Sciatic nerve (tissue), 2 donors: ENCODE measurements around the gene CLDN4. TPM values are rescaled to one million over a fixed set of nuclear protein-coding genes. Genes with fewer than 3 reads are reported as not detected.

Experiments used
- ATAC-seq: fragments of 200-7000 bp; cut with Tn5 transposase; one replicate; pipeline ENCODE4 v1.9.1; 2020; ENCODE audit warnings: mild to moderate bottlenecking, moderate library complexity
- DNase-seq: peaks from one replicate; pipeline ENCODE4 v3.0.0-alpha.2; 2020; ENCODE audit warnings: low spot score
- intact Hi-C: fragments of 100-400 bp; cut with DNase I; formaldehyde crosslinking; loops from one replicate; pipeline ENCODE4 v1.14.2; 2022
- total RNA-seq: library from RNA; stranded (reverse); fragmentation: NEBNext Ultra II Directional; extraction: Animal tissue kit (Norgen Biotek cat#: 25700); gene quantifications from one replicate; pipeline ENCODE4 v1.2.1, GENCODE V29; 2021
- donor health status: DM: no; HTN: no; CAD: no.
- donor health status: DM: no; HTN: no; CAD: no.

CLDN4 gene
- total RNA-seq, 1 donor from 2014 or later: 0.85 TPM

DNA sequence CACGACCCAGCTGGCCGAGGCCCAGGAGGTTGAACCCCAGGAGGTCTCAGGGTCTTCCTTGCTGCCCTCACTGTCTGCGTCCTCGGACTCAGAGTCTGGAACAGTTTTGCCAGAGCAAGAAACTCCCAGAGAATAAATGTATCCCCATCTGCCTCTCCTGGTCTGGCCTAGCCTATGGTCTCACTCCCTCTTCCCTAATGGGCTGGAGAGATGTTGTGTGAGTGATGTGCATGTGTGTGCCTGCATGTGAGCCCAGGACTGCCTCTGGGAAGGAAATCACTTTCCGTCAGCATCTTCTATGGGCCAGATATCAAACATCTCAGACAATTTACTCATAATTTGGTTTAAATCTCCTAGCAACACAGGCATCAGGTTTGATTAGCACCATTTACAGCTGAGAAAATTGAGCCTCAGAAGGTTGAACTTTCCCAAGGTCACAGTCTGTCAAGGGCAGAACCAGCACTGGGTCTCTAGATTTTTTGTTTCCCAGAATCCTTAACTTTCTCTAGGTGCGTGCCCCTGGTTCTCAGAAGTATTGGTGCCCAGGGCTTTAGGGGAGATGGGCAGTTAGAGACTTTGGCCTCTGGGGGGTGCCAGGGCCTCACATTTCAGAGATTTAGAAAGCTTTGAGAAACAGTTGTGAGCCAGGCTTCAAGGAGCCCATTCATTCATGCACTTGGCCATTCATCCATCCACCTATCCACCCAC, 35.1 kb downstream of the CLDN4 start:
- DNase-seq (no peak), ATAC-seq (peak; percentile 78)
- intact Hi-C loops: no loop called here

GRCh38 chr7:73866446-73866767, 35.6 kb downstream of the CLDN4 start:
- intact Hi-C loops: no loop called here
- DNase-seq: no peak

GRCh38 chr7:73869011-73869798, 38.4 kb downstream of the CLDN4 start:
- ATAC-seq: no peak
- intact Hi-C loops: no loop called here
- DNase-seq: no peak

More at GRCh38 chr7:73866446-73866767, 35.6 kb downstream of the CLDN4 start:
- no peak for ATAC-seq

DNA sequence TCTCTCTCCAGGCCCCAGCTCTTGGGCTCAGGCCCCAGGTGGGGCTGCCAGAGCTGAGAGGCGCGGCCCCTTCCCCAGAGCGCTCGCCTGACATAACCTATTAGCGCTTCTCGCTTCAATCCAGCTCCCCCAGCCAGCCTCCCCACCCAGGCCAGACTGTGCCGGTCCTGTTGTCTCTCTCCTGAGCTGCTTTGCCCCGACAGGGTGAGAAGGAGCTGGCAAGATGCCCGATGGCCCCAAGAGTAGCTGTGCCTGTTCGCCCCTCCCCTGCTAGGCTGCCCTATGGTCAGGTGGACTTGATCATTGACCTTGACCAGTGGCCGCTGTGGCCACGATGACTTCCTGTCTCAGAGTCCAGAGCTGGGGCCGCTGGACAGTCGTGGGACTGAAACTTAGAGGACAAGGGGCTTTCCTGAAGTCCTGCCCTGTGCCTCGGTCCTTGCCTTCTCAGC, 39.3 kb downstream of the CLDN4 start:
- intact Hi-C loops: no loop called here
- DNase-seq (no peak), ATAC-seq (no peak)

DNA sequence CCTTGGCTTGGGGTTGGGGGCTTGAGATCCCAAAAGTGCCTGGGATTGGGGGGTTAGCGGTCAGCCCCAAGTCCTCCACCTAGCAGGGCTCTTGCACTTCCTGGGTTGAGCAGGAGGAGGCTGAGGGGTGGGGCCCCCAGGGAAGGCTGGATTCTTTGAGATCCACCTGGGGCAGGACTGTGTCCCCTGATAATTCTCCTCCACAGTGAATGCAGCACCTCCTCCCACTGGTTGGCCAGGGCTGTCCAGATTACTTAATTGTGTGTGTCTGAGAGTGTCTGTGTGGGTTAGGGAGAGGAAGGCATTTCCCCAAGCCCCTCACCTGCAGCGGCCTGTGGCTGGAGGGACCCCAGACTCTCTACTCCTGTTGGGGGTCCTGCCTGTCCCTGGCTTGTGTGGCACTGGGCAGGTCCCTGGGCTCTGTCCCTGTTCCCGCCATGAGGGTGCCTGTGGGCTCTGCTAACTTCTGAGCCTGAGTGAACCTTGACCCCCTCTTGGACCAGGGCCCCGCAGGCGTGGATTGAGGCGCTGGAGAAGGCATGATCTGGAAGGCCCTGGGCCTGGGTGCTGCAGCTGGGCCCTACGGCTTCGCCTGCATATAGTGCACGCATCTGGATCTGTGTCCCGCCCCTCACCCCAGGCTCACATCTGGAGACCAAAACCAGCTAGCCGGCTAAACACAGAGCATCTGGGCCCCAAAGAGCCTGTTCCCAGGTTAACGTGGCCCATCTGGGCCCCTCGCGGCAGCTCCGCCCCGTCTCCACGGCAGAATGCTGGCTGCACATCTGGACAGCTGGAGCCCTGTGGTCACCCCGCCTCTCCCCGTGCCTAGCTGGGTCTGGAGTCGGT, 40.6 kb downstream of the CLDN4 start:
- no peak for DNase-seq

GRCh38 chr7:73872056-73872908, 41.5 kb downstream of the CLDN4 start:
- intact Hi-C loops: no loop called here
- peak; percentile 6 for ATAC-seq

More for the DNA sequence above, 40.6 kb downstream of the CLDN4 start:
- peak; percentile 73 for ATAC-seq
- intact Hi-C loops: no loop called here

DNA sequence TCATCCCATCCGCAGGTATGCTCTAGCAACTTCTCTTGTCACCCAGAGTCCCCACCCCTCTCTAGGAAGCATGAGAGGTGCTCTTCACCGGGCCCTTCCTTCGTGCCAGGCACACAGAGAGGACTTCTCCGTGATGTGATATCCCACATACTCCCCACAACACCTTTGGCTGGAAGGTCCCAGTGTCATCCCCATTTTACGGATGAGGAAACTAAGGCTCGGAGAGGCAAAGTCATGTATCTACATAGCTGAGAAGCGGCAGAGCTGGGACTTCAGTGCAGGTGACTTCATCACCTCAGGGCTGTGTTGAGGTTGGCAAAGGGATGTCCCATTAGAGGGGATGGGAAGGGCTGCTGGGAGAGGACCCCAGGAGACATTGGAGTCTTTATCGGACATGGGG, 45.6 kb downstream of the CLDN4 start:
- no peak for ATAC-seq
- intact Hi-C loops: no loop called here
- DNase-seq: no peak

More at GRCh38 chr7:73872056-73872908, 41.5 kb downstream of the CLDN4 start:
- DNase-seq: no peak

- DNase-seq (no peak), ATAC-seq (no peak)
- intact Hi-C loops: no loop called here
Observed at GRCh38 chr7:73876973-73877372, 46.2 kb downstream of the CLDN4 start.

DNA sequence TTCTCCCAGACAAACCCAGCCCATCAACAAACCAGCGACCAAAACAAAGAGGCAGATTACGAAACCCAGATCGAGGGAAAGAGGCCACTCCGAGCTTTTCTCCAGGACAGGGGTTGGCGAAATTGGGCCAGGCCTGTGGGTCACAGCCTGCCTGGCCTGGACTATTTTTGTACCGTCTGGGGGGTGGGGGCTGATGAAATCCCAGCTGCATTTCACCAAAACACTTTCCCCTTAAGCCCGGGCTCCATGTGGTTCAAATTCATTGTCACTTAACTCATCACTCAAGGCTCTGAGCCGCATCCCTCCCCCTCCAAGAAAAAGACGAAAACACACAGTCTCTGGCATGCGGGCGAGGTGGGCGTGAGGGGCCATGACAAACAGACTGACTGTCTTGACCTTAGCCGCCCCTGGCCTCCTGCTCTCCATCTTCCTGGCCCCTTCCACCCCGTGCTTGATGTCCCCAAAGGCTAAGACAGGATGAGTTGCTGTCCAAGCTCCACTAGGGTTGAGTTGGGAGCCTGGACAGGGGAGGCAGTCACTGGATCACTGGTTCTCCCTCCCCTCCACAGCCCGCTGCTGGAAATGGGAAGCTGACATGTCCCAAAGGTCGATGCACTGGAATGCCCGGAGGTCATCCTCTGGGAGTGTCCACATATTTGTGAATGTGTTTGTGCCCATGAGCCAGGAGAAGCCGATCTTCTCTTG, 49.3 kb downstream of the CLDN4 start:
- ATAC-seq: peak; percentile 75
- intact Hi-C loops: loop anchor here (10.0 kb wide), 1 partner anchor 145 kb away; the partner anchor contains the start of gene ELN
- DNase-seq: no peak

- DNase-seq: no peak
- peak; percentile 17 for ATAC-seq
- intact Hi-C loops: loop anchor here (10.0 kb wide), 1 partner anchor 144 kb away; the partner anchor contains the start of gene ELN
Observed at GRCh38 chr7:73880755-73881328, 50.0 kb downstream of the CLDN4 start.

DNA sequence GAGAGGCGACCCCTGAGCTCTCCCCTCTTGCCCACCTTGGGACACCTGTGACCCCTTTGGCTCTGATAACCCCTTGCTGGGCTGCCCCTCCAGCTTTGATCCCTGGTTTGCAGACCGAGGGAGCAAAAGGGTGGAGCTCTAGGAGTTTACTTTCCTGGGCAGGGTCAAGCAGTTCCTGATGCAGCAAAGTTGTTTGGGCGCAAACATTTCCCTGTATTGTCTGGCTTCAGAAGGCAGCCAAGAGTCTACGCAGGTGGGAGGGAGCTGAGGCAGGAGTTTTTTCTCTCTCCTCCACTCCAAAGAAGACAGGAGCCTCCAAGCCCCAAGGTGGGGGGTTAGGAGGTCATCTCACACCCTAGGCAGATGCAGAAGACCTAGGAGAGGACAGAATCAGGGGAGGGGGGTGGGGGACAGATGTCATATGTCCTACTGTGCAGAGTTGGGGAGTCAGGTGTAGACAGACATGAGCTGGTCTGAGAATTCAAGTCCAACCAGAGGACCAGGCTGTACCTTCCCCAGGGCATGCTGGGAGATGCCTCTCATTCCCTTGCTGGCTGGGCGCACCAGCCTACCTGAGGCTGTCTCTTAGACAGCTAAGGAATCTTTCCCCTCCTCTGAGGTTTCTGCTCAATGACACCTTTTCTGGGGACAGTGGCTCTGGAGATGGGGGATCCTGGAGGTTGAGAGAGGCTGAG, 50.7 kb downstream of the CLDN4 start:
- no peak for ATAC-seq
- intact Hi-C loops: loop anchor here (10.0 kb wide), 1 partner anchor 143 kb away; the partner anchor contains the start of gene ELN

DNA sequence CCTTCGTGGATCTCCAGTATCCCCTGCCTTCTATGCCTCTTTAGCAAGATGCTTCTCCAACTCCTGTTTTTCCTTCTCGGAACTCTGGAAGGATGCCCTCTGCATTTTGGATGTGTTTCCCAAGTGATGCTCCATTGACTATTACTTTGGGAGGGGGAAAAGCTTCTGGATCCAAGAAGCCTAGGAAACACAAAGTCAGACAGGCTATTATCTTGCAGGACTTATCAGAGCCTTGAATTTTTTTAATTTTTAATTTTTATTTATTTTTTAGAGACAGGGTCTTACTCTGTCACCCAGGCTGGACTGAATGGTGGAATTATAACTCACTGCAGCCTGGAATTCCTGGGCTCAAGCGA, 51.2 kb downstream of the CLDN4 start:
- no peak for DNase-seq
- no peak for ATAC-seq
- intact Hi-C loops: loop anchor here (10.0 kb wide), 1 partner anchor 143 kb away; the partner anchor contains the start of gene ELN

More for the DNA sequence above, 50.7 kb downstream of the CLDN4 start:
- DNase-seq: no peak

Other genes with a start within 250 kb of the CLDN4 start
- gene MLXIPL, start 206.5 kb upstream of the CLDN4 start, total RNA-seq: 23.8 TPM
- gene VPS37D, start 163.2 kb upstream of the CLDN4 start, total RNA-seq: 4.5 TPM
- 10.5 TPM for gene DNAJC30, start 147.5 kb upstream of the CLDN4 start, total RNA-seq
- gene BUD23, start 147.4 kb upstream of the CLDN4 start, total RNA-seq: 47.4 TPM
- gene STX1A, start 111.3 kb upstream of the CLDN4 start, total RNA-seq: 7.5 TPM
- gene ABHD11, start 92.2 kb upstream of the CLDN4 start, total RNA-seq: 10.7 TPM
- not detected for gene CLDN3, start 60.7 kb upstream of the CLDN4 start, total RNA-seq
- 6.2 TPM for gene METTL27, start 11.5 kb downstream of the CLDN4 start, total RNA-seq
- gene TMEM270, start 30.2 kb downstream of the CLDN4 start, total RNA-seq: not detected
- 62.8 TPM for gene ELN, start 197.2 kb downstream of the CLDN4 start, total RNA-seq